Measurements from ENCODE around the gene GGCX. TPM values are rescaled to one million over a fixed set of nuclear protein-coding genes. Genes with fewer than 3 reads are reported as not detected.
A peak's percentile ranks its signal among the peaks of the same experiment; 100 is the strongest.

Gene GGCX
- polyA plus RNA-seq, 1 donor = 22.6 TPM

GRCh38 chr2:85540133-85540648 lies 21.1 kb downstream of the GGCX start:
- DNase-seq = no peak

DNA sequence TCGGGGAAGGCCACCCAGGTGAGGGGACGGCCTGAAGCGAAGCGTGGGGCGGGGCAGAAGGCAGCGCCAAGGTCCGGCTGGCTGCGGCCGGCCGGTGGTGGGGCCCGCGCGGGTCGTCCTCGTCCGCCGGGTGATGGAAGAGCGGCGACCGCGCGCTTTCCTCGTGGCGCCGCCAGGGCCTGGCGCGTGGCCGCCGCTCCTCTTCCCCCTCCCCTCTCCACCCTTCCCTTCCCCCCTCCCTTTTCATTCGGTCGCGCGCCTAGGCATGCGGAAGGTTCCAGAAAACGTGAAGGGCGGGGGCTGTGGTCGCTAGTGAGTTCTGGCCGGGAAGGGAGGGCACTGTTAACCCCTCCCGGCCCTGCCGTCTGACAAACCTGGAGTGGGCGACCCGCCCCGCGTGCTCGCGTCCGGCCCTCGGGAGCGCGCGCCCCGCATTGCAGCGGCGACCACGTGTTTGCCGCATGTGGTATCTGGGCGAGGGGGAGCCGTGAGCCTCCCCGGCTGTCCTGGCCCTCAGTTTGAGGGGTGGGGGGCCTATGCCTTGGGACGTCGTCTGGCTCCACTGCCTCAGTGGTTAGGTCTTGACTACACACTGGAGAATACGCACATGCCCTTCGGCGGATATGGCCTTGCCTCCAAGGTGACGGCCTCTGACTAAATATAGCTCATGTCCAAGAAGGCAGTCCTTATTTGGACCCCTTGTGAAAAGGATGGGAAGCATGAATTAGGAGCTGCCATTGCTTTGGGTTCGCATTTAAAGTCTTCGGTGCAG lies 21.7 kb downstream of the GGCX start:
- DNase-seq = peak; percentile 86

DNA sequence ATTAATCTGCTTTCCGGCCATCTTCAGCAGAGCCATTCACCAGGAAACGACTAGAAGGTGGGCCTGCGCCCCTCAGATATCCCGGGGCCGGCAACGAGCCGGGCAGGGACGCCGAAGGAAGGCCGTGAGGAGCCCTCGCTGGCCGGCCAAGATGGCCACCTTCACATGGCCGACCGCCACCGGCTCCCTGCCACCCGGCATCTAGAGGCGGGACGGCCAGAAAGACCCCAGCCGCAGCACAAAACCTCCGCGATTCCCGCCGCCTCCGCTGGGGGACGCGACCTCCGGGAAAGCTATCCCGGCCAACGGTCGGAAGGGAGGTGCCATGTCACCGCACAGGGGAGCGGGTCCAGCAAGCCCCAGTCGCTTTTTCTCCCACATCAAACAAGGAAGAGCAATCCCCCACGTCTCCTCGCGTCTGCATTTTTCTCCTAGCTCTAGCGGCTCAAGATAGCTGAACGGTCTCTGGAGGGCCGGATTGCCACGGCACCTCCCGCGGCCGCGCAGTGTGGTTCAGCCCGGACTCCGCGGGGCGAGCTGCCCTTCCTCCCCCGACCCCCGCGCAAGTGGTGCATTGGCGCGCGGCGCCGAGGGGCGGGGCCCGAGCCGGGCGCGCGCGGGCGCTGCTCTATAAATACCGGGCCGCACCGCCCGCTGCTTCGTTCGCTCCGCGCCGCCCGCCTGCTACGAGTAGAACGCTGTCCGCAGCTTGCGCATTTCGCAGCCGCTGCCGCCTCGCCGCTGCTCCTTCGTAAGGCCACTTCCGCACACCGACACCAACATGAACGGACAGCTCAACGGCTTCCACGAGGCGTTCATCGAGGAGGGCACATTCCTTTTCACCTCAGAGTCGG lies 22.6 kb downstream of the GGCX start, which contains the start of gene MAT2A:
TSS of gene MAT2A (plus strand) at position 662 of the 854 bp plus-strand sequence. CDS start at position 782, 120 bp downstream.
- peak; percentile 96 for DNase-seq

DNA sequence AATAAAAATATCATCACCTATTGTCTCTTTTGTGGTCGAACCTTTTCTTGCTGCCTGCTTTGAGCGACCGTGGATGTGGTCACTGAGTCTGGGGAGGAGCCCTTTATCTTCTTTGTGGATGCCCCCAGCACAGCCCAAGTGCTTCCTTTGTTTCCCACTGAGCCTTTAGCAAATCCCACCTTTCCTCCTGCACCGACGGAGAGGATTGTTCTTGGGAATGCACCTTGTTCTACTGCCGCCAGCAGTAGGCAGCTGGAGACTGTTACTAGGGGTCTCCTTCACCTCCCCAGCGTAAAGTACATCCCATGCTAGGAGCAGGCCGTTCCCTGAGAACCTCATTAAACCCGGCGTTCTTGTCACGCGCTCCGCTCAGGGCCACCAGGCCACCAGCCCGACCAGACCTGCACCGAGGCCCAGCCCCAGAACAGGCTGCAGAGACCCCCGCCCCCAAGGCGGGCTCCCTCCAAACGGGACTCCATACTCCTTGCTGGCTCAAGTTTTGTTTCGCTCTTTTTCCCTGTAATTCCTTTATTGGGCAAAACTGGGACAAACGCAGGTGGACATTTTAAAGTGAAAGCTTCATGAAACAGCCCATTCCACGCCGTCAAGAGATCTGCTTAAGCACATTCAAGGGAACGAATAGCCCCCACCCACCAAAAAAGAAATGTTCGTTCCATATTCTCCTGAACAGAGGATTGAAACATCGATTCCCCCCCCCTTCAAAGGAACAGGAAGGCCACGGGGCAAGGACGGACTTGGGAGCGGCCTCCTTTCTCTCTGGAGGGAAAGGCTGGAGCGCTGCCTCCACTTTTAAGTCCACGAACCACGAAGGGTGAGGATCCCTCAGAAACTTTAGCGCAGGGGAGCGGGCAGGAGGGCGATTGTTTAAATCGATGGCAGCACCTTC lies 23.4 kb downstream of the GGCX start:
- DNase-seq = peak; percentile 55

DNA sequence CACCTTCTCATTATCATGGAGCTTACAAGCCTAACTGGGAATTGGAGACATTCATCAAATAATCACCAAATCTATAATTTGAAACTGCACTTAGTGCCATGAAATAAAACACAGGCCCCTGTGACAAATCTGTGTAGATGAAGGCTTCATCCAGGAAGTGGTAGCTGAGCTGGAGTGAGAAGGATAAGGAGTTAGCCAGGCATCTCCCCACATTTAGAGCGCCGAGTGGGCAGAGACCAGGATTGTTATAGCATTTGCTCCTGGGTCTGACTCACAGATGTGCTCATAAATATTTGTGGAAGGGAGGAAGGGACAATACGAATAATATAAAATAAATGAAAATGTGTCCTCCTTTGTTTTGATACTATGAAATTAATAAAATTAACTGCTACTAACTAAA lies 24.8 kb downstream of the GGCX start:
- DNase-seq = no peak

GRCh38 chr2:85534881-85535280 lies 26.4 kb downstream of the GGCX start:
- no peak for DNase-seq

DNA sequence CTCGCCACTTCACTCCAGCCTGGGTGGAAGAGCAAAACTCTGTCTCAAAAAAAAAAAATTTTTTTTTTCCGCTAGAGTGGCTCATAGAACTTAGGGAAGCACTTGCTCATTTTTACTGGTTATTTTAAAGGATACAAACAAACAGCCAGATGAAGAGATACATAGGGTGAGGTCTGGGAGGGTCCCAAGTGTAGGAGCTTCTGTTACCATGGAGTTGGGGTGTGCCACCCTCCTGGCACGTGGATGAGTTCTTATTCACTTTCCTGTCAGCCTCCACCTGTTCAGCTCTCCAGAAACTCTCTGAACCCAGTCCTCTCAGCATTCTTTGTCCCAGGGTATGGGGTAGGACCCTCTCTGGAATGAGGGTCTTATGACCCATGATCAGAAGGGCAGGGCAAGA lies 27.2 kb downstream of the GGCX start:
- DNase-seq = no peak

- no peak for DNase-seq
Observed at GRCh38 chr2:85531589-85531988, 29.7 kb downstream of the GGCX start.

DNA sequence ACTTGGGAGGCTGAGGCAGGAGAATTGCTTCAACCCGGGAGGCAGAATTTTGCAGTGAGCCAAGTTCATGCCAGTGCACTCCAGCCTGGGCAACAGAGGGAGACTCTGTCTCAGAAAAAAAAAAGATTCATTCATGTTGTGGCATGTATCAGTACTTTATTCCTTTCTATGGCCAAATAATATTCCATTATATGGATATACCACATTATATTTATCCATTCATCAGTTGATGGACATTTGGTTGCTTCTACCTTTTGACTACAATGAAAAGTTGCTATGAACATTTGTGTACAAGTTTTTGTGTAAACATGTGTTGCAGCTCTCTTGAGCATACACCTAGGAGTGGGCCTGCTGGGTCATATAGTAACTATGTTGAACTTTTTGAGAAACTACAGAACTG lies 31.5 kb downstream of the GGCX start:
- no peak for DNase-seq

- no peak for DNase-seq
Observed at GRCh38 chr2:85528355-85528754, 32.9 kb downstream of the GGCX start.

DNA sequence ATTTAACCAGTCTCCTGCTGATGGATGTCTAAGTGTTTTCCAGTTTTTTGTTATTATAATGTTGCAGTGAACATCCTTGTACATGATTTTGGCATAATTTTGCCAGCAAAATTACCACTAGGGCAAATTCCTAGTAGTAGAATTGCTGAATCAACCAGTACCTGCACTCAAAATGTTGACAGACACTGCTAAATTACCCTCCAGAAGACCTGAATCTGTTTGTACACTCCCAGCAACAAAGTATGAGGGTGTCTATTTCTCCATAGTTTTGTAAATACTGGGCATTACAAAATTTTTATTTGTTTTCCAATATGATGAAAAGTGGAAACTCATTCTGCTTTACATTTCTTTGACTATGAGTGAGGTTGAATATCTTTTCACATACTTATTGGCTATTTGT lies 33.5 kb downstream of the GGCX start:
- no peak for DNase-seq

- no peak for DNase-seq
Observed at GRCh38 chr2:85525567-85525966, 35.7 kb downstream of the GGCX start.

- no peak for DNase-seq
Observed at GRCh38 chr2:85525029-85525428, 36.3 kb downstream of the GGCX start.

DNA sequence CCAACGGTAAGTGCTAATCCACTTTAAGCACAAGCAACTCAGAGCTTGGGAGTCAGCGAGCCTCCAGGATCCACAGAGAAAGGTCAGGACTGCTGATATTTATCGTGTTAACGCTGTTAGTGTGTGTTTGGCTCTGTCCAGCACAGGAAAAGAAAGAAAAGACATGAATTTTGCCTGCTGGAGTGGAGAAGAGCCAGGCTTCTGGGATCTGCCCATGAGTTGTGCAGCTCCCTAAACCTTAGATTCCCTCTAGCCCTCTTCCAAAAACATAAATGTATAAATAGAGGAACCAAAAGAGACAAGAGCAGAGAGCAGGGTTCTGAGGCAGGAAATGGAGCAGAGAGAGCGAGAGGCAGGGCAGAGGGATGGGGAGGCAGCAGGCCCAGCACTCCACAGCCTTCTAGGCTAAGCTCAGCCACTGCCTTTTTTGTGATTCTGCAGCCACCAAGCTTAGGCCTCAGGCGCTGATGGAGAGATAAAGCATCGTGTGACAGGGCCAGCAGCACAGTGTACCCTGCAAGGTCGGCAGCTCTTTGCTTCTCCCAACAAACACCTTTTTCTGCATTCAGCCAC lies 36.9 kb downstream of the GGCX start:
- no peak for DNase-seq

- no peak for DNase-seq
Observed at GRCh38 chr2:85523903-85524335, 37.4 kb downstream of the GGCX start.

GRCh38 chr2:85523062-85523902 lies 38.0 kb downstream of the GGCX start:
- DNase-seq = no peak

DNA sequence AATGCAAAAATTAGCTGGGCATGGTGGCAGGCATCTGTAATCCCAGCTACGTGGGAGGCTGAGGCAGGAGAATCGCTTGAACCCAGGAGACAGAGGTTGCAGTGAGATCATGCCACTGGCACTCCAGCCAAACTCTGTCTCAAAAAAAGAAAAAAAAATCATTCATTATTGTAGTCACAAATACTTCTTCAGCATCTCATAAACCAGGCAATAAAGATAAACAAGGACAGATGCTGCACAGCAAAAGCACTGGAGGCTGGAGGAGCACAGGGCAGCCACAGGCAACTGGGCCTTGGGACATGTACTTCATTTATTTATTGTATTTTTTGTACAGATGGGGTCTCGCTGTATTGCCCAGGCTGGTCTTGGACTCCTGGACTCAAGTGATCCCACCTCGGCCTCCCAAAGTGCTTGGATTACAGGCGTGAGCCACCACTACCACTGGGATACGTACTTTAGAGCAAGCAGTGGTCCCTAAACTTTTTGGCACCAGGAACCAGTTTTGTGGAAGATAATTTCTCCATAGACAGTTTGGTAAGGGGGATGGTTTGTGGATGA lies 39.1 kb downstream of the GGCX start:
- DNase-seq = no peak

DNA sequence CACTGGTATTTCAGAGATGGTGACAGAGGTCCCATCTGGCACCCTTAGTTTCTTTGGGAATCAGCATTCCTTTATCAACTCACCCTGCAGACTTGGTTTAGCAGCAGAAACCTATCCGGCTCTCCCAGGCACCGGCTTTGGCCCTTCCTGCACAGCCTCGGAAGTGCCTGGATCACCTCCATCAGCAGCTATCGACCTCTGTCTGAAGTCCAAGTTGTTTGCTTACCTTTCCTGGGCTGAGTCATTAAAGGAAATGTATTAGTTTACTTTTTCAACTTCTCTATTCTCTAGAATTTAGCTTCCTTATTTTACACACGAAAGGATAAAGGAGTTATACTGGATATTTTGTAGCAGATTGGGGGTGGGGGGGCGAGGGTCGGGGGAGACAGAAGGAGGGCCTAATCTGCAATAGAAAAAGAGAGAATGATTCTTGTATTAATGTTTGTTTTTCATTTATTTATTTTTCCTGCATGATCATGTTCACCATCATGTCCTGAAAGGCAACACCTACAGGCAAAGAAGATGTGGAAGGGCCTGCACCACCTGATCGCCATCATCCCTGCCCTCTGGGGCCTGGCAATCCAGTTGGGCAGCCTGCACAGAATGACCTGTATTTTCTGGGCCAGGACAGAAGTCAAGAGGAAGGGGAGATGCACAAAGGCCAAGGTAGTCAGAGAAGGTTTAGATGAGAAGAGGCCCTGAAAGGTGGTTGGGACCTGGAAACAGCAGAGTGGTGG lies 44.5 kb downstream of the GGCX start:
- DNase-seq = no peak

DNA sequence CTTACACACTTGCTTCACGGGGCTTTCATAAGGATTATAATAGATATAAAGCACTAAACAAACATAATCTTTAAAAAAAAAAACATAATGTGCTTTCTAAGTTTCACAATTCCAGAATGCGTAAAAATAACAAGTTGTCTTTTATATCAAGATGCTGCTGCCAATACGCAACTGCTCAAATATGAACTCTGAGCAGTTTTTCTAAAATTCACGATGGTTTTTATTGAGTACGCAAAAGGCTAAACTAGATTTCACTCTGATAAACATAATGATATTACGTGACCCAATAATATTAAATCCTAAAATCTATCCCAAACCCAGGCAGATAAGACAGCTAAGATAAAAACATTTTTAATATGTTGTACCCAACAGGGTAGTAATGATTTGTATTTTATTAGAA lies 47.0 kb downstream of the GGCX start:
- DNase-seq = no peak
